IMR-90 (cell line): ENCODE results near the gene HAUS7. TPM values are rescaled to one million over a fixed set of nuclear protein-coding genes. Genes with fewer than 3 reads are reported as not detected.

ENCODE experiments used
- ATAC-seq: fragments of 200-7000 bp; cut with Tn5 transposase; 2 replicates; pipeline ENCODE4 v1.9.1; 2020; ENCODE audit warnings: low read depth, mild to moderate bottlenecking, moderate library complexity
- BruUV-seq: library from RNA; stranded (reverse); fragments of 400-500 nt; replicated peaks from 2 replicates; lab custom pipeline; 2021; lab: Mats Ljungman, UMichigan
- CTCF ChIA-PET: fragments of 300-600 bp; formaldehyde crosslinking; extraction: SDS; loops from one replicate; lab custom pipeline; 2021; ENCODE audit warnings: antibody characterized with exemption; lab: Yijun Ruan, JAX
- POLR2A ChIA-PET: fragments of 300-600 bp; sonication (Branson Sonifier 250); formaldehyde crosslinking; loops from one replicate; lab custom pipeline; 2022; ENCODE audit warnings: antibody characterized with exemption; ENCODE audit not compliant: unreplicated experiment; lab: Charles Lee
- DNase-seq: peaks from one replicate; pipeline ENCODE4 v3.0.0; 2013
- H2AFZ ChIP-seq: replicated peaks from 2 replicates; pipeline ENCODE3; 2013; ENCODE audit warnings: low read length, mild to moderate bottlenecking; ENCODE audit not compliant: poor library complexity
- H2AK5ac ChIP-seq: 2 replicates; pipeline ENCODE4 v1.6.1; 2013; ENCODE audit warnings: low read depth, low read length, inconsistent platforms
- H2AK9ac ChIP-seq: replicated peaks from 2 replicates; pipeline ENCODE3; 2013; ENCODE audit warnings: mild to moderate bottlenecking, low read depth, low read length, moderate library complexity; ENCODE audit not compliant: poor library complexity
- H2BK120ac ChIP-seq: 2 replicates; pipeline ENCODE4 v1.6.1; 2013; ENCODE audit warnings: low read depth, low read length, inconsistent platforms
- H2BK15ac ChIP-seq: 3 replicates; pipeline ENCODE4 v1.6.1; 2013; ENCODE audit warnings: low read depth, low read length, inconsistent platforms
- H2BK20ac ChIP-seq: 2 replicates; pipeline ENCODE4 v1.6.1; 2013; ENCODE audit warnings: low read depth, mild to moderate bottlenecking, inconsistent platforms, low read length, moderate library complexity
- H2BK5ac ChIP-seq: 2 replicates; pipeline ENCODE4 v1.6.1; 2013; ENCODE audit warnings: mild to moderate bottlenecking, low read depth, low read length, inconsistent platforms; ENCODE audit not compliant: poor library complexity, severe bottlenecking
- H3K14ac ChIP-seq: replicated peaks from 2 replicates; pipeline ENCODE4 v1.6.1; 2013; ENCODE audit warnings: low read depth, low read length, inconsistent platforms
- H3K18ac ChIP-seq: 2 replicates; pipeline ENCODE4 v1.6.1; 2013; ENCODE audit warnings: low read depth, low read length, control low read depth
- H3K23ac ChIP-seq: 2 replicates; pipeline ENCODE4 v1.6.1; 2013; ENCODE audit warnings: low read depth, low read length, inconsistent platforms
- H3K27ac ChIP-seq: 2 replicates; pipeline ENCODE4 v1.5.1; 2013; ENCODE audit warnings: mild to moderate bottlenecking, control low read depth, low read length; ENCODE audit not compliant: insufficient read depth
- H3K27me3 ChIP-seq: 2 replicates; pipeline ENCODE4 v1.6.1; 2013; ENCODE audit warnings: low read length; ENCODE audit not compliant: control insufficient read depth, insufficient read depth
- H3K36me3 ChIP-seq: 2 replicates; pipeline ENCODE4 v1.6.1; 2013; ENCODE audit warnings: low read length, mixed read lengths; ENCODE audit not compliant: control insufficient read depth, insufficient read depth
- H3K4ac ChIP-seq: 2 replicates; pipeline ENCODE4 v1.6.1; 2013; ENCODE audit warnings: low read depth, low read length, inconsistent platforms
- H3K4me1 ChIP-seq: 2 replicates; pipeline ENCODE4 v1.6.1; 2013; ENCODE audit warnings: low read length, mixed read lengths; ENCODE audit not compliant: control insufficient read depth, insufficient read depth
- H3K4me2 ChIP-seq: 2 replicates; pipeline ENCODE4 v1.6.1; 2013; ENCODE audit warnings: low read depth, mild to moderate bottlenecking, control low read depth, low read length, moderate library complexity
- H3K4me3 ChIP-seq: 2 replicates; pipeline ENCODE4 v1.5.1; 2013; ENCODE audit warnings: low read depth, mild to moderate bottlenecking, control low read depth, low read length, moderate library complexity; ENCODE audit not compliant: insufficient read depth
- H3K56ac ChIP-seq: 2 replicates; pipeline ENCODE4 v1.6.1; 2013; ENCODE audit warnings: low read length, inconsistent platforms; ENCODE audit not compliant: insufficient read depth; ENCODE audit errors: extremely low read depth
- H3K79me1 ChIP-seq, 2 experiments: 2 replicates each; pipeline ENCODE4 v1.6.1; 2013; ENCODE audit warnings: low read length in 2 of 2, inconsistent platforms in 1 of 2, low read depth in 1 of 2
- H3K9ac ChIP-seq: 2 replicates; pipeline ENCODE4 v1.6.1; 2013; ENCODE audit warnings: low read depth, low read length, control low read depth
- H3K9me1 ChIP-seq: 2 replicates; pipeline ENCODE4 v1.6.1; 2013; ENCODE audit warnings: low read length, inconsistent platforms; ENCODE audit not compliant: insufficient read depth
- H3K9me3 ChIP-seq: 2 replicates; pipeline ENCODE4 v1.6.1; 2013; ENCODE audit warnings: low read length; ENCODE audit not compliant: control insufficient read depth, insufficient read depth
- H4K20me1 ChIP-seq: 2 replicates; pipeline ENCODE4 v1.6.1; 2013; ENCODE audit warnings: low read length, inconsistent platforms; ENCODE audit not compliant: insufficient read depth
- H4K5ac ChIP-seq: 2 replicates; pipeline ENCODE4 v1.6.1; 2013; ENCODE audit warnings: mild to moderate bottlenecking, low read depth, low read length, control low read depth
- H4K8ac ChIP-seq, 2 experiments: 2 replicates each; pipeline ENCODE4 v1.6.1; 2013; ENCODE audit warnings: low read depth in 2 of 2, low read length in 2 of 2, control low read depth in 1 of 2, inconsistent platforms in 1 of 2
- H4K91ac ChIP-seq: 2 replicates; pipeline ENCODE4 v1.6.1; 2013; ENCODE audit warnings: low read depth, low read length, inconsistent platforms; ENCODE audit not compliant: insufficient read depth
- BHLHE40 ChIP-seq: fragments of 150-350 bp; IDR thresholded peaks from 2 replicates; pipeline ENCODE4 v1.6.1; 2016; ENCODE audit warnings: mild to moderate bottlenecking, low read depth, low read length
- CHD1 ChIP-seq: IDR thresholded peaks from 2 replicates; pipeline ENCODE4 v1.6.1; 2012; ENCODE audit warnings: low read depth, low read length, improper control_type of control experiment
- FOS ChIP-seq: fragments of 150-350 bp; IDR thresholded peaks from 2 replicates; pipeline ENCODE4 v1.6.1; 2016; ENCODE audit warnings: low read depth, low read length
- MAFK ChIP-seq: IDR thresholded peaks from 2 replicates; pipeline ENCODE4 v1.6.1; 2012; ENCODE audit warnings: low read depth, low read length, improper control_type of control experiment
- MXI1 ChIP-seq: IDR thresholded peaks from 2 replicates; pipeline ENCODE4 v1.6.1; 2012; ENCODE audit warnings: low read depth, mild to moderate bottlenecking, low read length, moderate library complexity, borderline replicate concordance
- NFE2L2 ChIP-seq: fragments of 150-350 bp; IDR thresholded peaks from 2 replicates; pipeline ENCODE4 v1.6.1; 2016; ENCODE audit warnings: low read depth, mild to moderate bottlenecking, low read length
- POLR2A ChIP-seq: IDR thresholded peaks from 2 replicates; pipeline ENCODE4 v1.6.1; 2012; ENCODE audit warnings: mild to moderate bottlenecking, low read depth, low read length
- RAD21 ChIP-seq: IDR thresholded peaks from 2 replicates; pipeline ENCODE4 v1.6.1; 2012; ENCODE audit warnings: low read length, improper control_type of control experiment
- SMC3 ChIP-seq: fragments of 150-350 bp; IDR thresholded peaks from 2 replicates; pipeline ENCODE4 v1.6.1; 2016; ENCODE audit warnings: low read depth, mild to moderate bottlenecking, antibody characterized with exemption, low read length, moderate library complexity
- WGBS, 2 experiments: methylation state at CpG; one replicate each; pipeline versions ENCODE4 v1.1.5 to v1.1.7; 2013; ENCODE audit warnings: missing lambda C conversion rate in 2 of 2; ENCODE audit not compliant: insufficient read length in 1 of 2; ENCODE audit errors: extremely low coverage in 2 of 2; 5-methylcytosine and 5-hydroxymethylcytosine counted together
- dilution Hi-C: fragments of 300-500 bp; cut with HindIII; formaldehyde crosslinking; loops from one replicate; pipeline ENCODE4 v1.14.3; 2018; ENCODE audit warnings: low sequenced_read_pairs; ENCODE audit not compliant: unreplicated experiment
- in situ Hi-C: fragments of 300-500 bp; cut with MboI; formaldehyde crosslinking; loops from 3 replicates; pipeline ENCODE4 v1.14.3; 2019; ENCODE audit warnings: low sequenced_read_pairs, inconsistent platforms, mixed read lengths
- intact Hi-C: fragments of 100-400 bp; cut with micrococcal nuclease; formaldehyde crosslinking; loops from 2 replicates; pipeline ENCODE4 v1.10.0; 2022
- polyA plus RNA-seq, 3 experiments: library from polyadenylated mRNA; depleted of rRNA; stranded (reverse); fragments of >200 nt; gene quantifications; 2 replicates each; pipeline ENCODE4 v1.2.3, GENCODE V29; 2012; ENCODE audit warnings: low replicate concordance in 1 of 3
- total RNA-seq: library from RNA; depleted of rRNA; stranded (reverse); fragments of >200 nt; gene quantifications from 2 replicates; pipeline ENCODE4 v1.2.3, GENCODE V29; 2012
- TF ChIP-seq, protein P1 (sequence below): conservative IDR thresholded peaks from 2 replicates; pipeline ENCODE4 v1.5.1; 2012; ENCODE audit warnings: mild to moderate bottlenecking, low read depth, low read length, improper control_type of control experiment
- TF ChIP-seq, protein P2 (sequence below): fragments of 150-350 bp; IDR thresholded peaks from 2 replicates; pipeline ENCODE4 v1.6.1; 2017; ENCODE audit warnings: mild to moderate bottlenecking, antibody characterized with exemption, low read length, low read depth

Gene HAUS7
- total and polyA plus RNA-seq, 2 of the 4 experiments (the other 2 are of a cell fraction) = 10.8 to 25.9 TPM

DNA sequence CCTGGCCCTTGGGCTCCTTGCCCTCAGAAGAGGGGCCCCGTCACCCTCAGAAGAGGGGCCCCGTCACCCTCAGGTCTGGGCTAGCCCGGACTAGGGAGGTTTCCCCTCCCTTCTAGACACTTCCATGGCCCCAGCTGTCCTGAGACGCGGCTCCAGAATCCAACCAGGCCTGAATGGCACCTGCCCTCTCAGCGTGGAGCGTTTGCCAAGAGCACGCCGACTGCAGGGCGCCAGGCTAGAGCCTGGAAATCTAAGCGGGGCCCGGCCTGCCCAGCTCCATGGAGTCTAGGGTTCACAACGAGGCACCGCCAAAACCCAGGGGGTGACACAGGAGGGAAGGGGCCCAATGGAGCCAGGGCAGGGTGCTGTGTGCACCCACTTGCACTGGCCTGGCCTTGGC is 39.2 kb upstream of the HAUS7 start:
- Histone ChIP-seq H3K14ac (no peak overlapping the region), H4K5ac (no peak overlapping the region), H2AK9ac (no peak overlapping the region), H4K20me1 (no peaks in the 10 kb centered on the region), H3K9me1 (no peaks in the 10 kb centered on the region; the same call in 1 of the 2 replicates), H3K4me1 (no peaks in the 10 kb centered on the region), H3K4me2 (no peak overlapping the region), H2BK5ac (no peak overlapping the region), H4K91ac (no peak overlapping the region), H2AFZ (no peak overlapping the region), H2BK20ac (no peak overlapping the region), H3K56ac (no peak overlapping the region), H3K36me3 (peaks cover under 1% of the 10 kb centered on the region; the same call in 1 of the 2 replicates), H3K27me3 (no peaks in the 10 kb centered on the region; the same call in 1 of the 2 replicates), H3K18ac (no peak overlapping the region), H3K23ac (no peak overlapping the region), H3K79me1 (no peaks in the 10 kb centered on the region), H3K9me3 (no peaks in the 10 kb centered on the region), H3K4ac (no peak overlapping the region), H4K8ac (no peak overlapping the region), H3K4me3 (no peak overlapping the region), H3K27ac (no peak overlapping the region), H2AK5ac (no peak overlapping the region), H2BK120ac (no peak overlapping the region), H3K9ac (no peak overlapping the region), H2BK15ac (no peak overlapping the region)
- no TSS peak for BruUV-seq
- ATAC-seq (no peak), DNase-seq (no peak)
- intact Hi-C loops = no loop called here
- ChIA-PET POLR2A (no interaction called here), CTCF (no interaction called here)
- 82% methylated on average over 9 of the region's 14 CpGs; no CpG with 5 or more reads in 1 of the 2 experiments for WGBS, 2 experiments
- in situ Hi-C loops = no loop called here
- dilution Hi-C loops = no loop called here
- no peak for TF ChIP-seq BHLHE40
- TF ChIP-seq MAFK = no peak
- TF ChIP-seq, protein P1, sequence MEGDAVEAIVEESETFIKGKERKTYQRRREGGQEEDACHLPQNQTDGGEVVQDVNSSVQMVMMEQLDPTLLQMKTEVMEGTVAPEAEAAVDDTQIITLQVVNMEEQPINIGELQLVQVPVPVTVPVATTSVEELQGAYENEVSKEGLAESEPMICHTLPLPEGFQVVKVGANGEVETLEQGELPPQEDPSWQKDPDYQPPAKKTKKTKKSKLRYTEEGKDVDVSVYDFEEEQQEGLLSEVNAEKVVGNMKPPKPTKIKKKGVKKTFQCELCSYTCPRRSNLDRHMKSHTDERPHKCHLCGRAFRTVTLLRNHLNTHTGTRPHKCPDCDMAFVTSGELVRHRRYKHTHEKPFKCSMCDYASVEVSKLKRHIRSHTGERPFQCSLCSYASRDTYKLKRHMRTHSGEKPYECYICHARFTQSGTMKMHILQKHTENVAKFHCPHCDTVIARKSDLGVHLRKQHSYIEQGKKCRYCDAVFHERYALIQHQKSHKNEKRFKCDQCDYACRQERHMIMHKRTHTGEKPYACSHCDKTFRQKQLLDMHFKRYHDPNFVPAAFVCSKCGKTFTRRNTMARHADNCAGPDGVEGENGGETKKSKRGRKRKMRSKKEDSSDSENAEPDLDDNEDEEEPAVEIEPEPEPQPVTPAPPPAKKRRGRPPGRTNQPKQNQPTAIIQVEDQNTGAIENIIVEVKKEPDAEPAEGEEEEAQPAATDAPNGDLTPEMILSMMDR = no peak
- TF ChIP-seq FOS = no peak
- no peak for TF ChIP-seq NFE2L2
- TF ChIP-seq RAD21 = no peak
- no peak for TF ChIP-seq POLR2A
- no peak for TF ChIP-seq MXI1
- TF ChIP-seq, protein P2, sequence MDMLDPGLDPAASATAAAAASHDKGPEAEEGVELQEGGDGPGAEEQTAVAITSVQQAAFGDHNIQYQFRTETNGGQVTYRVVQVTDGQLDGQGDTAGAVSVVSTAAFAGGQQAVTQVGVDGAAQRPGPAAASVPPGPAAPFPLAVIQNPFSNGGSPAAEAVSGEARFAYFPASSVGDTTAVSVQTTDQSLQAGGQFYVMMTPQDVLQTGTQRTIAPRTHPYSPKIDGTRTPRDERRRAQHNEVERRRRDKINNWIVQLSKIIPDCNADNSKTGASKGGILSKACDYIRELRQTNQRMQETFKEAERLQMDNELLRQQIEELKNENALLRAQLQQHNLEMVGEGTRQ = no peak
- no peak for TF ChIP-seq CHD1
- TF ChIP-seq SMC3 = no peak
